Astrocyte of the cerebellum (primary cell): ENCODE results near the gene PPME1.

Source experiments
- DNase-seq: peaks from one replicate; pipeline ENCODE4 v3.0.0-alpha.2; 2011; ENCODE audit warnings: low read depth
- H3K4me3 ChIP-seq: 2 replicates; pipeline ENCODE4 v1.5.1; 2011; ENCODE audit warnings: mild to moderate bottlenecking, low read depth, low read length, moderate library complexity
- CTCF ChIP-seq: IDR thresholded peaks from 2 replicates; pipeline ENCODE4 v1.5.1; 2012; ENCODE audit warnings: low read length, low read depth, moderate library complexity, mild to moderate bottlenecking; ENCODE audit errors: missing control alignments
- in situ Hi-C: cut with HindIII; loops from 2 replicates; pipeline ENCODE4 v1.10.0; 2017; ENCODE audit warnings: low sequenced_read_pairs

The PPME1 gene

GRCh38 chr11:74196781-74197486, 25.8 kb downstream of the PPME1 start:
- in situ Hi-C loops = no loop called here
- no peak for TF ChIP-seq CTCF
- H3K4me3 ChIP-seq = no peak overlapping the region
- no peak for DNase-seq

GRCh38 chr11:74203966-74204365, 32.9 kb downstream of the PPME1 start:
- no peak for TF ChIP-seq CTCF
- in situ Hi-C loops = no loop called here
- no peak for DNase-seq
- H3K4me3 ChIP-seq = no peak overlapping the region

- no peak for TF ChIP-seq CTCF
- DNase-seq = no peak
- H3K4me3 ChIP-seq = no peak overlapping the region
- in situ Hi-C loops = no loop called here
Observed at GRCh38 chr11:74204701-74205100, 33.6 kb downstream of the PPME1 start.

- TF ChIP-seq CTCF = no peak
- no peak overlapping the region for H3K4me3 ChIP-seq
- DNase-seq = no peak
- in situ Hi-C loops = no loop called here
Observed at GRCh38 chr11:74205181-74205580, 34.1 kb downstream of the PPME1 start.

GRCh38 chr11:74206746-74207145, 35.7 kb downstream of the PPME1 start:
- in situ Hi-C loops = no loop called here
- TF ChIP-seq CTCF = no peak

GRCh38 chr11:74208507-74208906, 37.4 kb downstream of the PPME1 start:
- H3K4me3 ChIP-seq = no peak overlapping the region
- no peak for DNase-seq
- in situ Hi-C loops = no loop called here
- no peak for TF ChIP-seq CTCF

More at GRCh38 chr11:74206746-74207145, 35.7 kb downstream of the PPME1 start:
- H3K4me3 ChIP-seq = no peak overlapping the region
- DNase-seq = no peak
